ENCODE measurements around the gene PFKP.

The PFKP gene

DNA sequence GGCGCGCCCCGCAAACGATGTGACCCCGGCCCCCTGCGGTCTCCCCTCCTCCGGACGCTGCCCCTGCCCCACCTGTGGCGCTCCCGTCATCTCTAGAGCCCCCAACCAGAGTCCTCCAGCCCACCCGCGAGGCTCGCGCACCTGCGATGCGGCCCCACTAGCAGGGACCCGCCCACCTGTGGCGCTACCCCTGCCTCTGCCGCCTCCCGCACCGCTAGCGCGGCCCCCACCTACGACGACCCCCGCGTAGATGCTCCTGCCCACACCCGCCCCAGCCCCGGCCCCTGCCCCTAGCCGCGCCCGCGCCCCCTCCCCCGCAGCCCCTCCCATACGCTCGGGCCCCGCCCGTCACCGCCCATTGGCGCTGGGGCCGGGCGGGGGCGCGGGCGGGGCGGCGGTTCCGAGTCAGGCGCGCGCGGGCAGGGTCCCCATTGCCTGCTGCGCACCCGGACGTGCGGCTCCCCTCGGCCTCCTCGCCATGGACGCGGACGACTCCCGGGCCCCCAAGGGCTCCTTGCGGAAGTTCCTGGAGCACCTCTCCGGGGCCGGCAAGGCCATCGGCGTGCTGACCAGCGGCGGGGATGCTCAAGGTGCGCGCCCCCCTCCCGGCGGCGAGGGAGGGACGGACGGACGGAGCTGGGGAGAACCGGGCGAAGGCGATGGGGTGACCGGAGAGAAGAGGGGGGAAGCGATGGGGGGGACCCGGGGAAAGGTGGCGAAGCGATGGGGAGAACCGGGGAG lies at the start of gene PFKP:
Gene PFKP, plus strand, starts transcription at position 431 of the 741 bp plus-strand sequence. Its CDS starts 48 bp downstream, at position 479.
- no peak for DNase-seq (ENCODE audit: low read depth, low spot score)

DNA sequence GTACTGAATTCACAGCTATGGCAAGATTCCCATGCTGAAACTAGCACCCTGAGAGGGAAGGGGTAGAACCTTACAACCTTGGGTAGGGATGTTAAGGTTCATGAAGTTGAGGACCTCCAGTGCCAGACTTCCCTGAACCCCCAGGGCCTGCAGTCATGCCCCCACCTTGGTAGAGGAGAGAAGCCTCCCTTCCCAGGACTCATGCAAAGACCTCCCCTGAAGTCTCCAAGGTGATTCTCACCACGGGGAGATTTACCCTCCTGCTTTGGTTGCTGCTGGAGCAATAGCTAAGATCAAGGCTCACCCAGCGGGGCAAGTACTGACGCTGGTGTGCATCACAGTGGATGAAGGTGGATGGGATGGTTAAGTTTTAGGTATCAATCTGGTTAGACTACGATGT lies 49.1 kb upstream of the PFKP start:
- DNase-seq (ENCODE audit: low read depth, low spot score), result no peak

DNA sequence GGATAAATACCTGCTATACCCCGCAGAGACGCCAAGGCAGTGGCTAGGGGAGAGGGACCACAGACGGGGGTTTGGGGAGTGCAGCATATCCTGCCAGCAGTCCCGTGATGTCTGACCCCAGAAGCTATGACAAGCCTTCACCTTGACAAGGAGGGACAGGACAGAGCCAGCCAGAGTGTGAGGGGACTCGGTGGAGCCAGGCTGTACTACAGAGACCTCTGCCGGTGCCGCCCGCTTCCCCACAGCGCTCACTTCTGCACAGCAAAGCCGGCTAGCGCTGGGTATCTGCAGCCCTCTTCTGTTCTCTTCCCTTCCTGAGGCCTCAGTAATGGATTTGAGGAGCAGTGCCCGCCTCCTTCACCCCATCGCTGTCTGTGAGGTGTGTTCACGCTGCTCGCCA lies 47.0 kb upstream of the PFKP start:
- DNase-seq (ENCODE audit: low read depth, low spot score), result no peak

DNA sequence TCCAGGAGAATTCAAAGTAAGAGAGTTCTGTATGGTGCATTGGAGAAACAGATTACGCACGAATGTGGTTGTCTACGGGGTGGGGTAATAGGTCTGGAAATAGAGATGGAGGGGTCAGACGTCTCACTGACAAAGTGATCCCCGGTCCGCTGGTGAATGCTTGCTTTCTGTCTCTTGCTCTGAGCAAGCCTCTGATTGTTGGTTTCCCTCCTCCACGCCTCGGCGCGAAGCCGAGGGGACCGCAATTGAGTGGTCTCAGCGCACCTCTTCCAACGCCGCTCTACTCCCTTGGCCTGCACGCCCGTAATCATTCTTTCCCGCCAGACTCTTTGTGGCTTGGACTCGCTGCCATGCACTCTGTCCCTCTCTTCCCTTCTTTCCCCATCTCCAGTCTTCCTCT lies 46.5 kb upstream of the PFKP start:
- DNase-seq (ENCODE audit: low read depth, low spot score), result no peak

DNA sequence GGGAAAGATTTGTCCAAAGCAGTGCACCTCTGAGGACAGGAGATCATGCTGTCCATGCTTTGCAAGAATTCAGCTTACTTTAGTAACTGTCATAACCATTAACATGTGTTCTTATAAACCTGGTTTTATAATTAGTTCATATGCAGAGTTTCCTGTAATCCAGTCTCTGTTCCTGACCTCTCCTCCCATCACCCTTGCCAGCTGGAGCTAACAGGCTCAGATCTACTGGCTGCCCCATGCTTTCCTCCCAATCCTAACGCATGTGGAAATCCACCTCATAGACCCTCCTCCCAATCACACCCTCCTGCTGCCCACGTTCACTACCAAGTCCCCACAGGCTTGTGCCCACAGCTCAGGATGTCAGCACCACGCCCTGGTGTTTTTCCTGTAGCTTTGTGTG lies 45.3 kb upstream of the PFKP start:
- no peak for DNase-seq (ENCODE audit: low read depth, low spot score)

DNA sequence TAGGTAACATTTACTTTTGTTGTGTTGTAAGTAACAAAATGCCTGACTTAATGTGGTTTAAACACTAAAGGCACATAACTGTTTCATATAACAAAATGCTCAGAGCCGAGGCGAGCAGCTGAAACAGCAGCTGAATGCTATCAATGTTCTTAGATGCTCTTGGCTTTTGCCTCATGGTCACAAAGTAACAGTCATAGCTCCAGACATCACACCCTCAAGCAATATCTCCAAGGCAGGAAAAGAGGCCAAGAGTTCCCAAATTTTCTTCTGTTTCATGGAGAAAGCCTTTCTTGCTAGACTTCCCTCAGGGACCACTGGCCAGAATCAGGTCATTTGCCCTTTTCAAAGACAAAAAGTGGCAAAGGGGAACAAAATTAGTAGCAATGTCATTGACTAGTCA lies 43.5 kb upstream of the PFKP start:
- no peak for DNase-seq (ENCODE audit: low read depth, low spot score)

DNA sequence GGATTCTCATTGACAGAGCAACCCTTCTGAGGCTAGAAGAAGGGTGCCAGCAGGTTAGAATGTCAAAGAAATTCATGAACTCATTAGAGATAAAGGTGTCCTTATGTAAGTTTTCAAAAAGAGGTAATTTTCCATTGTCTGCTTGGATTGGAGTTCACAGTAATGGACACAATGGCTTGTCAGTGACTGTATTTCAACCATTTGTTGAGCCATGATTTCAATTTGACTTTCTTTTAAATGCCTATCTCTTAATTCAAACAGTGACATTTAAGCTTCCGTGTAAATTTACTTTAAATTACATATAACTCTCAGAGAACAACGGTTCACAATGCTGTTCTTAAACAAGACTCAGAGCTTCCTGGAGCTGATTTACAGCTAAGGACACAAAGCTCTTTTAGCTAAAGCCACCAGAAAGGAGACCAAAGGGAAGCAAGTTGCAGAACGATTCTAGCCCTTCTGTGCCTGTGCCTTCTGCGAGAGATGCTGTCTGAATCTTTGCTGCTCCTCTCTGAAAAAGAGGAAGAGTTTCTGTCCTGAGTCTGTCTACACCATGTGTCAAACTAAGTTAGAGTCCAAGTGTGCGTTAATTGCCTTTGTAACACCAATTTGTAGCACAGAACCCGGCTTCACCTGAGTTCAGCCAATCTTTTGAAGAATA lies 42.2 kb upstream of the PFKP start:
- DNase-seq (ENCODE audit: low read depth, low spot score), result no peak

DNA sequence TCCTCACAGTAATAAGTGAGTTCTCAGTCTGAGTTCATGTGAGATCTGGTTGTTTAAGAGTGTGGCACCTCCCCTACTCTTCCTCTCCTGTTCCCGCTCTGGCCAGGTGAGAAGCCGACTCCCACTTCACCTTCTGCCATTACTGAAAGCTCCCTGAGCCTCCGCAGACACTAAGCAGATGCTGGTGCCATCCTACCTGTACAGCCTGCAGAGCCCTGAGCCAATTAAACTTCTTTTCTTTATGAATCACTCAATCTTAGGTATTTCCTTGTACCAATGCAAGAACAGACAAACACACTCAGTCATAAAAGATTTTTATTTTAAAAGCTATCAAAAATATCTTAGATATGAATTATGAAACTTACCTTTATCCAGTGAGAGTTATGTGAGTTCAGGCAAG lies 39.5 kb upstream of the PFKP start:
- no peak for DNase-seq (ENCODE audit: low read depth, low spot score)

DNA sequence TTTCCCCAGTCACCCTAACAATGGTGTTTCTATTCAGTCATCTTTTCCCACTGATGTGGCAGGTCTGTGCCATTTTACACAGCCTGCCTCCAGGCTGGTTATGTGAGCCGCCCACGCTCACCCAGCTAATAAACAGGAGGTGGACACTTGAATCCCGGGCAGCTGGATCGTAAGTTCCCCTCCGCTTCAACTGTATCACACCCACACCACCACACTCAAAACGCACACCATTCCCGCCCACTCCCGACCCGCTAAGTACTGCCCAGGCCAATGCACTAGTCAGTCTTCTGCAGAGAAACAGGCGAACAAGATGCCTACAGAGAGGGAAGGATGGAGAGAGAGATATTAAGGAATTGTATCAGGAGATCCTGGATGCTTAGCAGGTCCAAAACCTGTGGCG lies 38.9 kb upstream of the PFKP start:
- no peak for DNase-seq (ENCODE audit: low read depth, low spot score)

DNA sequence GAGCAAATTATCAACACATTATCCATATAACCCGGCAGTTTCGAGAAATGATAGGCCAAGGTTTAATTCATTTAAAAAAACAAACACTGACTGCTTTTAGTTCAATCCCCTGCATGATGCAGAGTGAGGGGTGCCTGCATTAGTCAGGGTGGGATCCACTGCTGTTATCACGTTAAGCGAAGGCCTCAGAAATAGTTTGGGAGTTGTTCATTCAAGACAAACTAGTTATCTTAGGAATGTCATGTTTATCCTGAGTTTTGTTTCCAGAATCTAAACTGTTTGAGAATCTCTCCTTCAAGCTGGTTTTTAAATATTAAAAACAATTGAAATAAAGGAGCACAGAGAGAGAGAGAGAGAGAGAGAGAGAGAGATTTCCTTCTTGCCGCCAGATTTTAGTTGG lies 36.6 kb upstream of the PFKP start:
- DNase-seq (ENCODE audit: low read depth, low spot score), result no peak

DNA sequence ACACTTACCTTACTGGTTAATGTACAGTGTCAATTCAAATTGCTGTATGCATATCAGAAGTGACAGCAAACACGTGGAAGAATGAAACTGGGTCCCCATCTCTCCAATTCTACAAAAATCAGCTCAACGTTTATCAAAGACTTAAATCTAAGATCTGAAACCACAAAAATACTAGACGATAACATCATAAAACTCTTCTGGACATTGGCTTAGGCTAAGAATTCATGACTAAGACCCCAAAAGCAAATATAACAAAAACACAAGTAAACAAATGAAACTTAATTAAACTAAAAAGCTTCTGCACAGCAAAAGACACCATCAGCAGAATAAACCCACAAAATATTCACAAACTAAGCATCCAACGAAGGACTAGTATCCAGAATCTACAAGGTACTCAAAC lies 35.9 kb upstream of the PFKP start:
- no peak for DNase-seq (ENCODE audit: low read depth, low spot score)

DNA sequence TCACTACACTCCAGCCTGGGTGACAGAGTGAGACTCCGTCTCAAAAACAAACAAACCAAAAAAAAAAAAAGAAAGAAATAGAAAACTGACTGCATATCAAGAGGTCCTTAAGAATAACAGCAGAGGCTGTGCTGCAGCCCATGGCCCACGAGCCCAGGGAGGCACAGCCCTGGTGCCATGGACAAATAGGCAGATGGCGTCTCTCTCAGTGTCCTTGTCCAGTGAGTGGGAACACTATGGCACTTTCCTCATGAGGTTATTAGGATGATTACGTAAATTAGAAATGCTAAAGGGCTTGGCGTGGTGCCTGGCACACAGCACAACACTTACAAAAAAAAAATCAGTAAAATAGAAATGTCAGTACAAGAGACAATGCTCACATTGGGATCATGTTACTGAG lies 33.4 kb upstream of the PFKP start:
- DNase-seq (ENCODE audit: low read depth, low spot score), result no peak

DNA sequence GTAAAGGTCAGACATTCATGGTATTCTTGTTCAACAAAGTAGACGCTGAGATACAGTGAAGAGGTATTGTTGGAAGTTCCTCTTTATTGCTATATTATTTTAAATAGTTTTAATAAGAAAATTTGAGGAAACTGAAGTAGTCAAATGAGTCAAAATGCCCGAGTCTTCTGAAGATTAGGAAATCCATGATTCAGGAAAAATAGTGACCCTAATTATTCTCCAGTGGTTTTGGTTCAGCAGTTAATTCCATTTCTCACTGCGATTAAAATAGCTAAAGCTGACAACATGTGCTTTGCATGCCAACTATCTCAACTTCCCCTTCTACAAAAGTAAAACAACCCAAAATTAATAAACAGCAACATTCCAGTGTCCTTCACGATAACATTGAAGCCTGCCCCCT lies 32.7 kb upstream of the PFKP start:
- no peak for DNase-seq (ENCODE audit: low read depth, low spot score)

DNA sequence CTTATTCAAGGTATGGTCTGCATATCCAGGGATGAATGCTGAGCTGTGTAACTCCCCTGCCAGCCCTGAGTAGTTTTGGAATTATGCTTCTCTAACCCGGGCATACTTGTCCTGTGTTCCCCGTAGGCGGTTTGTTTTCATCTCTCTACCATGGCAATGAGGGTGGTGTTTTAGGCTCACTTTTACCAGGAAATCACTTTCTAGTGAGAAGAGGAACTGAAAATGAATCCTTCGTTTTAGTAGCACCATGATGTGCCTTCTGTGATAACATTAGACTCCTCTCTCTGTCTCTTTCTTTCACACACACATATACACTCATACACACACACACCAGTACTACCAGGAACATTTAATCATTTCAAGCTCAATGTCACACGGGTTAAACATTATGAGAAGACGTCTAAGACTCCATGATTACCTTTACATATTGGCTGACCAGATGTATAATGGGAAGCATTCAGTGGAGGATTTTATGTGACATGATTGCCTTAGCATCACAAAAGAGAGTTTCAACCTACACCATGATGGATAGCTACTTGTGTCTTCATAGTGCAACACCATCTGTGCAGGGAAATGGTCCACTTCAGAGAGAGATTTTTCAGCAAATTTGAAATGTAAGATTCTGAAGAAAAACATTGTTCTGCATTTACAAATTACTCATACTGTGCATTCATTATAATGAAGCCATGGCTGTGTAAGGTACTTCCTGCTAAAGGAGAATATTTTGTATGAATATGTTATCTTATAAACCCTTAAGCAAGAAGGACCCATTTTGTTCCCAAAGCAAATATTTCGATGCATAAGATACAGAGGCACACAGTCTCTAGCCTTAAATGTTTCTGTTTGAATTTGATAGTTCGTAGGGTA lies 31.0 kb upstream of the PFKP start:
- no peak for DNase-seq (ENCODE audit: low read depth, low spot score)

DNA sequence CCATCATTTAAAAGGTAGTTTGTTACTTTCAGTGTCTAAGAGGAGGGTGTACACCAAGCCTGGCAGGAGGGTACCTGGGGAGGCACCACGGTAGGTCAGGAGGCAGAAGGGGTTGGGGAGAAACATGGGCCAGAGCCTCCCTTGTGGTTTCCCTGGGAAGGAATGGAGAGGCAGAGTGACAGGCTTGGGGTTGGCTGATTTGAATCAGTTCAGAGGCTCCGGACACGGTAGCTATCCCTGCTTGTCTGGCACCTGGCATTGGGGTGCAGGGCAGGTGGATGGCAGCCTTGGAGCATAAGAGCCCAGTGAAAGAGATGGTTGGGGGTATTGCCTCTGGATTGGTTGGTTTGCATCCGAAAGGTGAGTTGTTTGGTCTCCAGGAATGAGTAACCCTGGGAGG lies 30.2 kb upstream of the PFKP start:
- DNase-seq (ENCODE audit: low read depth, low spot score), result no peak

DNA sequence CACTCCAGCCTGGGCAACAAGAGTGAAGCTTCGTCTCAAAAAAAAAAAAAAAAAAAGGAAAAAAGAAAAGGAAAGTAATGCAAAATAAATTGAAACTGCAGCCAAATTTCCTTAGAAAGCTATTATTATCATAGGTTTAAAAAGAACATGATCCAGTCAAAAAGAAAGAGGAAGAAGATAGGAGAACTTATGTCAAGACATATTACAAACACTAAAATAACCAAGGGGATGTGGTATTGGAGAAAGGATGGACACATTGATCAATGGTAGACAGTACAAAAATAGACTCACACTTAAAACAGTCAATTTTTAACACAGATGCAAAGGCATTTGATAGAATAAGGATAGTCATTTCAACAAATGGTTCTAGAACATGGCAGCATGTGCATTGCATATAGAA lies 27.3 kb upstream of the PFKP start:
- no peak for DNase-seq (ENCODE audit: low read depth, low spot score)

DNA sequence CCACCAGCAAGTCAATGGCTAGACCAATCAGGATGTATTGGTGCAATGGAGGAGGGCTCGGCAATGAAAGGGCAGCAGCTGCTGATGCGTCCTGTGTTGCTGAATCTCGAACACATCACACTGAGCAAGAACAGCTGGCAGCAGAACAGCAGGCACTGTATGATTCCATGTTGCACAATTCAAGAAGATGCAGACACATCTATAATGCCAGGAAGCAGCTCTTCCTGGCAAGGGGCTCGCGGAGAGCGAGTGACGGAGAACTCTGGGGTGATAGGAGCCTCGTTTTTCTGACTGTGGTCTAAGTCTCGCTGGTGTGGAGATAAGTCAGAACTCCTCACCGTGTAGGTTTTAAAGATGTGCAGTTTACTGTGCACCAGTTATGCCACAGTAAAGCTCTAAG lies 24.8 kb upstream of the PFKP start:
- no peak for DNase-seq (ENCODE audit: low read depth, low spot score)

DNA sequence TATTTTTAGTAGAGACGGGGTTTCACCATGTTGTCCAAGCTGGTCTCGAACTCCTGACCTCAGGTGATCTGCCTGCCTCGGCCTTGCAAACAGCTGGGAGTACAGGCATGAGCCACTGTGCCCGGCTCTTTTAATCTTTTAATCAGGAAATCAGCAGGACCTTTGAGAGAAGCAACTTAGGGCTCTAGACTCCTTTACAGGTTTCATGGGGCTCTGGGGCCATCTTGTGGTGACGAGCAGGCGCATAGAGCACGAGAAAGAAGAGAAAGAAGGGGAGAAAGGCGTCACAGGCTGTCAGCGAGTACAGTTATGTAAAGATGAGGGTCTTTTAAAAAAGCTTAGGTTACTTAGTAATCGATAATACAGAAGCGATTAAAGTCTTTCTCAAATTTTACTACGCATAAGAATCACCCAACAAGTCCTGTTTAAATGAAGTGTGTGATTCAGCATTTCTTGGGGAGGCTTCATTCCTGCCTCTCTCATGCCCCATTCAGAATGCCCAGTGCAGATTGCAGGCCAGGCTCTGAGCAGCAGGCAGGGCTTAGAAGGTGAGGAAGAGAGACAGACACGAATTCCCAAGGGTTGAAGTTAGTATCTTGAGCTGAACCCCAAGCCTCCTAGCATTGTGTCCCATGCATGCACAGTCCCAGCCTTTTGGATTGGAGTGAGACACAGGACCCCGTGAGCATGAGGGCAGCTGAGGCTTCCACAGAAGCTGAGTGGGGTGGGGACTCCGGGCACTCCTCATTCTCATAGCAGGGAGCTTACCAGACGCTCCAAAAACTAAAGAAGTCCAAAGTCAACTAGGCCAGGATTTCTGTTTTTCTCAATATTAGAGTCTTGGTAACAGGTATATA lies 23.6 kb upstream of the PFKP start:
- DNase-seq (ENCODE audit: low read depth, low spot score), result no peak

DNA sequence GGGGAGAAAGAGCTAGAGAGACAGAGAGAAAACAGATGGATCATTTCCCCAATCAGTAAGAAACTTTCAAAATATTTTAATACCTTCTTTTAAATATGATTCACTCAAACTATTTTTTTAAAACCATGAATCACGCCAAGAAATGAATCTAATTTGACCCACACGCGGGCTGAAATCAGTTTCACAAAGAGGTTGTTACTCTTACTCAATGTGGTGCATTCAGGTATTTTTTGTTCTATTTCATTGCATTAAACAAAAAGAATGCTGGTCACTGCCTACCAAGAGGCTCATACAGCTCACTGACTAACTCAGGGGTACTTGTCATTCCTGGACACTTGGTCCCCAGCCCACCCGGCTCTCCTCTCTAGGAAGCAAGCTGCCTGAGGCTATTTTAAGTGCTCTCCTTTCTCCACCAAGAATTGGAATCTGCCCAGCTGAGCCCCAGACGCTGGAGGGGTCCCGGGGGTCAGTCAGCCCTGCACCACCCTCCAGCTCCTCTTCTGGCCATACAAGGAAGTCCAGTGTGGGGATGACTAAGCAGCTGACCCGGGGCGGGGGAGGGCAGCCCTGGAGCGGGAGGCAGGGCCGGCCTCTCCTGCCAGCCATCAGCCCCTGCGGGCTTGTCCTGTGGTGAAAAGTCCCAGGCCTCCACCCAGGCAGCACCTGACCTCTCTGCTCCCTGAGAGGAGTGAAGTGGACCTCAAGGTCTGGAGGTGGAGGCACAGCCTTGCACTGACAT lies 21.7 kb upstream of the PFKP start:
- no peak for DNase-seq (ENCODE audit: low read depth, low spot score)

DNA sequence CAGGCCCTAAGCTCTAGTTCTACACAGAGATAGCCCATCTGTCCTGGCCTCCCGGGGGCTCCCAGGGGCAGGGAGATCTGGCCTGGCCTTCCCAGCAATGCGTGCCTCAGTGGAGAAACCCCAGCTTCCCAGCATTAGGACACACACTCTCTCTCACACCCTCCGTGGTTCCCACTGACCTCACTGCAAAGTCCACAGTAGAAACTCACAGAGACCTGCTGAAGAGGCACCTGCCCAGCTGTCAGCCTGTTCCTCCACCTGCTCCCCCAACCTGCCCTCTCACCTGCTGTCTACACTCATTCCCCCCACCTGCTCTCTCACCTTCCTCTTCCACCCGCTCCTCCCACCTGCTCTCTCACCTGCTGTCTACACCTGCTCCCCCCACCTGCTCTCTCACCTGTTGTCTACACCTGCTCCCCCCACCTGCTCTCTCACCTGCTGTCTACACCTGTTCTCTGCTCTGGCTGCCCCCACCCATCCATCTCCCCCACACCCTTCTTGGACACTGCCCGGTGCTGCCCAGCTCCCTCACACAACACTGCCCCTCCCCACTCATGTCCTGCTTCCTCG lies 21.1 kb upstream of the PFKP start:
- DNase-seq (ENCODE audit: low read depth, low spot score), result no peak

Measured in brain pericyte (primary cell).